ENCODE data around the gene ZNF213.
"Not testable (repeated sequence)": the region's sequence is repeated elsewhere in the genome, so short reads cannot be mapped to it uniquely, and the experiment has no call there.

The ZNF213 gene

DNA sequence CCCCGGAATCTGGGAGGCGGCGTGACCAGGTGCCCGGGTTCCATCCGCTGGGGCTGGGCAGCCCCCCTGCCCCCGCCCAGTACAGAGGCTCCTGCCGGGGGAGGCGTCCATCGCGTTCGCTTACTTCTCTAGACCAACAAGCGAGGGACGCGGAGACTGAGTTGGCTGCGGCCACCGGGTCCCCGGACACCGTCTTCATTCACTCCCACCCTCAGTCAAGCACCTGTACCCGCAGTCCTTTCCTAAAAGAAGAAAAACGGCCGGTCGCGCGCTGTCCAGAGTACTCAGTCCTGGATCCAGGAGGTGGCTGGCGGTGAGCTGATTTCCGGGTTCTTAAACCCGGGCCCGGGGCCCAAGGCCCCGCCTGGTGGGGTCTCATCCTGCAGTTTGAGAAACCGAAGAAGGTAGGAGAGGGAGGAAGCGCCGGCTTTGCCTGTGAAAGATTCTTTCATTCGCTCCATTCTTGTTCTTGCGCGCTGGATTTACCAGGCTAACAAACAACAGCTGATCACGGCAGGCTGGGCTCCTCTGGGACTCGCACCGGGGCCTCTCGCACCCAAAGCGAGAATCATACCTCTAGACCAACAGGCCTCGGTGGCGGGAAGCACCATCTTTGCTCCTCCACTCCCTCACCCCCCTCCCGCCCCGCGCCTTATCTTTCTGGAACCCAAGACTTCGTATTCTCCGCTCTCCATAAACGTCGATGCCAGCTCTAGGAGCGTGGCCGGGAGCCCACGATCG is 35.8 kb downstream of the ZNF213 start:
- DNase-seq (ENCODE audit: low read depth in 2 of 2), result no peak

DNA sequence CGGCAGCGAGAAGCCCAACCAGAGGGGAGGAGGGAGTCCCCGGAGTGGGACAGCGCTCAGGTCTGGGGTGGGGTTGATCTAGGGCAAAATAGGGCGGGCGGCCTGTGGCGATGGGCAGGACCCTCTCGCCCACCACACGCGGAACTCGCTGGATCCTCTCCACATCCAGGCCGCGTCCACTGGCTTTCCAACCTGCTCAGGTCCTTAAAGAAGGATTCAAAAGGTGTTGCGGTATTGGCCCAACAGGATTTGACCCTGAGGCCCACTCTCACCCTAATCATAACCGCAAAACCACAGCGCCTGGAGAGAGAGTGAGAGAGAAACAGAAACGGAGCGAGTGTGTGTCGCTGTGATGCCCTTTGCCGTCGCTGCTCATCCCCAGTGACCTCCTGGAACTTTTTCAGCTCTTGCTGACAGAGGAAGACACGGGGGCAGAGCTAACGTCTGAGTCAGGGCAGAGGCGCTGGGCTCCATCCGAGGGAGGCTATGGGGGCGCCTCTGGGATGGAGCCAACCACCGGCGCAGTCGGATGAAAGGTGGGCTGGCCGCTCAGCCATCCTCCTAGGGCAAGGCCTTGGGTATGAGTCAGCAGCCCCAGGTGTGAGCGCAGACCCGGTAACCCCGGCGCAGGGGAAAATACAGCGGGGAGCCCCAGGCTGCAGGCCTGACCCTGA is 36.5 kb downstream of the ZNF213 start:
- DNase-seq (ENCODE audit: low read depth in 2 of 2), result no peak

DNA sequence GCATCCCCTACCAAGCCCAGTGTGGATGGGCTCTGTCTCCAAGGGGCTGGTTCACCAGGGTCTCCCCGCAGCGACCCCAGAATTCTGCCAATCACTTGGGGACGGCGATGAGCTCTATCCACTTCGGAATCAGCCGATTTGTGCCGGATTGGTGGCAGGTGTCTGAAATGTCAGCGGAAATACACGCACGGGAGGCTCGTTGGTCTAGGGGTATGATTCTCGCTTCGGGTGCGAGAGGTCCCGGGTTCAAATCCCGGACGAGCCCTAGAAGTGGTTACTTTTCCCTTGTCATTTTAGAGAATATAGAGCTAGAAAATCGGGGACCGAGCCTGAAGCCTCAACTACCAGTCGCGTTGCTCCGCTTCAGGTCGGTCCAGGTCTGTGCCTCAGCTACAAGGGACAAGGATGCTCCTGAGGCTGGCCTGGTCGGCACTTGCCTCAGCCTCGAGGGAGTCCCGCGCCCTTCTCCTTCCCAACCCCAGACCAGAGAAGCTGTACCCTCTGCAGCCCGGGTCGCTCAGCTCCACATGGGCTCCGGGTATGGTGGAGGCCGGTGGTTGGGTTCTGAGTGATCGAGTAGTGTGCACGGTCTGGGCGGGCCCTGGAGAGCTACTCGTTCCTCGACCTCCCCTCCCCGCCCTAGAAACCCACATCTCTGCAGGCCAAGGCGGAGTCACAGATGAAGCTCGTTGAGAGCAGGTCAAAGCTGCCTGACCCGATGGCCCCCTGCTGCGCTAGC is 37.2 kb downstream of the ZNF213 start:
- DNase-seq (ENCODE audit: low read depth in 2 of 2), result peak in 1 of 2 experiments; percentile 72

DNA sequence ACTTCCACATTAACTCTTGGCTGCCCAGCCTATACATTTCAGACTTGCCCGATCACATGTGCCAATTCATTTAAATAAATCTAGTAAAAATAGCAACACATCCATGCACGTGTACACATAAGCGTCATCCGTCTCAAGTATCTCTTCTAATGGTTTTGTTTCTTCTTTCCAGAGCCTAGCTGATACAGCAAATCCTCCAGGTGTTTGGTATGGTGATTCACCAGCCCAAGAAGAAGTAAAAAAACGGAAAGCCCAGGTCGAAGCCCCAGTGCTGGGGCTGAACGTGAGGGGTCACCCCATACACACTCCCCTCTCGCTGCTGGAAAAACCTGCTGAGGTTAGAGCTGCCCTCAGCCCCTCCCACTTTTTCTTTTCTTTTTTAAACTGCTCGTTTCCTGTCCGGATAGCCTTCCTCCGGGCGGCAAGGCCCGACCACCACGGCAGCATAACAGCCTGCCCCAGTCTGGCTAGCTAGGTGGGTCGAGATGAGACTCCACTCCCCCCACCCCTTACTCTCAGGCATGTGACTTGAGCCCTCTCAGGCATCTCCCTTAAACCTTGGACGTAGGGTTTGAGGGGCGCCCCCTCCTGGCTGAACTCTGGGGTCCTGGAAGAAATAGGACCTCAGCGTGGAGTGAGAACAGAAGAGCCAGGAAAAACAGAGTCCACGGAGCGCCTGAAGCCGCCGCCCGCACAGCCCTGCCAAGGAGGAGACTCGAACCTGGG is 39.2 kb downstream of the ZNF213 start:
- no peak for DNase-seq (ENCODE audit: low read depth in 2 of 2)

DNA sequence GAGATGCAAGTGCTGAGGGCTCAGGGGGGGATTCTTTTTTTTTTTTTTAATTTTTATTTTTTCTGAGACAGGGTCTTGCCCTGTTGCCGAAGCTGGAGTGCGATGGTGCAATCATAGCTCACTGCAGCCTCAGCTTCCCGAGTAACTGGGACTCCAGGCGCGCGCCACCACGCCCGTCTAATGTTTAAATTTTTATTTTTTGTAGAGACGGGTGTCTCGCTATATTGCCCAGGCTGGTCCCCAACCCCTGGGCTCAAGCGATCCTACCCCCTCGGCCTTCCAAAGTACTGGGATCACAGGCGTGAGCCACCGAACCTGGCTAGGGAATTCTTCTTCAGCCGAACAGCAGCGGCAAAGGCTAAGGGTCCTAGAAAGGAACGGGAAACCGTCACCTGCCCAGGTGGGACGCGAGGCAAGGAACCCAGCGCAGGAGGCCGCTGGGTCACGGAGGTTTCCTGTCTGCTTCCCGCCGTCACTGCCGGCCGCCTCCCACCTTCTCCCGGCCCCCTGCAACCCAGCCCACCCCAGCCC is 39.9 kb downstream of the ZNF213 start:
- no peak for DNase-seq (ENCODE audit: low read depth in 2 of 2)

DNA sequence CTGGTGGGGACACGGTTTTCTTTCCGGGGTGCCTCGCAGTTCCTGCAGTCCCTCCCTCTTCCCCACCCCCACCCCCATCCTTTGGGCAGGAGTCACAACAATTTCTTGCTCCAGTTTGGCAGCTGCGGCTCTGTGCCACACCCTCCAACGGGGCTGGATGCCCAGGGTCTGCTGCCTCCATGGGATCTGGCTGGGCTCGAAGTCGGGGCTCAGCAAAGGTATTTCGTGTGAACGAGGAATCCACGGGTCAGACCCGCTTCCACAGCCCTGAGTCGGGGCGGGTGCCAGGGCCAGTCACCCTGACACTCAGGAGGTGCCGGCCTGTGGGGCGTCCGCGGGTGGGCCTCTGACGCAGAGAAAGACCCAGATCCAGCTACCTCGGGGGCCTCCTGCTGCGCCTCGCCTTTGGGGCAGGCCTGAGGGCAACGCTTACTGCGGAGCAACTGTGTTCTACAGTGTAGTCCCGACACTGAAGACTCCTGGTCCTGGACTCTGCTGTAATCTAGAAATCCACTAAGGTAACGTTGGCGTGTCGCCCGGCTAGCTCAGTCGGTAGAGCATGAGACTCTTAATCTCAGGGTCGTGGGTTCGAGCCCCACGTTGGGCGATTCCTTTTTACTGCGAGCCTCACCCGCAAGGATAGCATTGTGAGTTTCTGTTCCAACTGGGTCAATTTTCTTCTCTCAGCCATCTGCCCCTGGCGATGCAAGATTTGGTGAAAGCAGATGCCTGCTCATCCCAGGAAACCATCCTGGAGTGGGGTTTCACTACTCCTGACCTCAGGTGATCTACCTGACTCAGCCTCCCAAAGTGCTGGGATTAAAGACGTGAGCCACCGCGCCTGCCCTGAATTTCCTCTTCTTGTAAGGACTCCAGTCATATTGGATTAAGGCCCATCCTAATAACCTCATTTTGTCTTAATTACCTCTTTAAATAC is 40.6 kb downstream of the ZNF213 start:
- peak in 1 of 2 experiments; percentile 69 for DNase-seq (ENCODE audit: low read depth in 2 of 2)

DNA sequence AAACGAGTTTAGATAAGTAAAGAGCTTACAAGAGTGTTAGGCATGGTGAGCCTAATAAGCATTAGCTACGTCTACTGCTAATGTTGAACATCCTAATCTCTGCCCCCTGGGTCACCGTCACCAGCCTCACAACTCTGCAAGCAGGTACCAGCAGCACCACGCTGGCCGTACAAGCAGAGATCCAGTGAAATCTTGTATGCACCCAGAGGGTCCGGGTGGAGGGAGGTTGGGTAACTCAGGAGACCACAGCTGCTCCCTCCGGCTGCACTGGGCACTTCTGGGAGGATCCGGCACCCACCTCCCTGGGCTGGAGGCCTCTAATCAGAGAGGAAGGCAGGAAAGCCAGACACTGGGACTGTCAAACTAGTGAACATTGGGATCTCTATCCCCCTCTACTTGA is 44.8 kb downstream of the ZNF213 start:
- no peak for DNase-seq (ENCODE audit: low read depth in 2 of 2)

DNA sequence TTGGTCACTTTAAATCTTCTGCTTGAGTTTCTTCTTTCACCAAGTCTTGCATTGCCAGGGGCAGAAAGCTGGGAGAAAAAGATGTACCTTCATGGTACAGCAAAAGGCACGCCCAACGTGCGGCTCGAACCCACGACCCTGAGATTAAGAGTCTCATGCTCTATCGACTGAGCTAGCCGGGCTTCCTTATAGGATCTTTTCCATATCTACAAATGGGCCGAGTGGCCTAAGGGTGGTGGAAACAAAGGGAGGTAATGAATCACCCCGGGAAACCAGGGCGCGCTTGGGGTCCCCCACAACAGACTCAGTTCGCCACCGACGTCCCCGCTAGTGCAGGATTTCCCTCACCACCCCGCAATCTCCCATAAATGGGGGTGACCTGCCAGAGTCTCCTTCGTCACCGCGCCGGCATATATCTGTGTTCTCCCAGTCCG is 45.6 kb downstream of the ZNF213 start:
- DNase-seq (ENCODE audit: low read depth in 2 of 2), result no peak

DNA sequence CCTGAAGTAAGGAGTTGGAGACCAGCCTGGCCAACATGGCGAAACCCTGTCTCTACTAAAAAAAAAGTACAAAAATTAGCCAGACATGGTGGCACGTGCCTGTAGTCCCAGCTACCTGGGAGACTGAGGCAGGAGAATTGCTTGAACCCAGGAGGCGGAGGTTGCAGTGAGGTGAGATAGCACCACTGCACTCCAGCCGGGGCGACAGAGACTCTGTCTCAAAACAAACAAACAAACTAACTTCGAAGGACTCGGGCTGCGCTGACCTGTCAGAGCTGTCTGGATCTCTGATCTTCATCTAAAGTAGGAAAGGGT is 47.4 kb downstream of the ZNF213 start:
- not testable (repeated sequence) for DNase-seq (ENCODE audit: low read depth in 2 of 2)

DNA sequence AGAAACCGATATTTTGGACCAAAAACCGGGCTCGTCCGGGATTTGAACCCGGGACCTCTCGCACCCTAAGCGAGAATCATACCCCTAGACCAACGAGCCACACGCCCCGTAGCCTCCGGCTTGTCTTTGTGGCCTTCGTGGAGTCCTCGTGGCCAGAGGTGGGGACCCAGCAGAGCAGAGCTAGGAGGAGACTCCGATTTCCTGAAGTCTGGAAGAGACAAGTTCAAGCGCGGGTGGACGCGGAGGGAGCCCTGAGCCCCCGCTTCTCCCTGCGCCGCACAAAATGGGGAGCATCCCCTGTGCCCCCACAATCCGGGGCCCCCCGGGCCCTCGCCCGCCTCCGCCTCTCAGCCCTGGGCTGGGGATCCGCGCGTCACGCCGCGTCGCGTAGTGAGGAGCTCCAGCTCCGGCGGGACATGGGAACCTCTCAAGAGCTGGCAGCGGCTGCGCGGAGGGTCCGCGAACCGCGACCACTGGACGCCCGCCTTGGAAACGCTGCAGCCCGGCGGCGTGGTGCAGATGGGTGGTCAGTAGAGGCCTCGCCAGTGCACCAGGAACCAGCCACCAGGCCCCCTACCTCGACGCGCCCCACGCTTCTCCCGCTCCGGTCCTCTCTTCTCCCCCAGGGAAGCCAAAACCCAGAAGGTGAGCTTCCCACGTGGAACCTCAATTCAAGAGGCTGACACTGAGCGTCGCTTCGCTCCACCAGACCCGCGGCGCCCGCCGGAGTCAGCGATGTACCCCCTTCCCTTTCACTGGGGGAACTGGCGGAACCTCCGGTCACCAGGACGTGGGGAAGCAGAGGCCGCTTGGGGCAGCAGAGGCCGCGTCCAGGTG is 48.0 kb downstream of the ZNF213 start:
- DNase-seq (ENCODE audit: low read depth in 2 of 2), result peak; percentile 63 to 80

DNA sequence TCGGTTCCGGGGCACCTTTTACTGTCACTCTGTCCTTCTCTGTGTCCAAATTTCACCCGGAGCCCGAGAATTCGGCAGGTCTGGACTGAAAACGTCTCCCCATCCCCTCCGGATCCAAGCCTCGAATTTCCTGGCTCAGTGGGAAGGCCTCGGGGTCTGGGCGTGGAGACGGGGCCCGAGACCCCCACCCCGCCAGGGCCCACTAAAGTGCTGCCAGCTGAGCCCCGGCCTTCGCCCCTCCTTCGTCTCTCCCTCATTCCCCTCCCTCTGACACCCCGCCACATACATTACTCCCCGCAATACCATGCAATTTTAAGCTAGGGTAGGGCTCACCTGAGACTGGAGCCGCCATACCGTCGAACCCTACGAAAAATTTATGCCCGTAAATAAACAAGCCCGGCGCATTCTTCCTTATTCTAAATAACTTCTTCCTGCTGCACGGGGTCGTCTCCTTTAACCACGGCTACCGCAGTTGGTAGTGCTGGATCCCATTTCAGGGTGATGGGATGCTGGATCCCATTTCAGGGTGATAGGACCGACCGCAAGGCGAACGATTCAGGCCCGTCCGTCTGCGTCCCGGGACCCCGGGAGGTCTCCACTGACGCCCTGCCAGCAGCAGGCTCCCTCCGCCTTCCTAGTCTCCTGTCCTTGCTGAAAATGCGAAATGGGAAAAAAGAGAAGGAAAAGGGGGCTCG is 48.8 kb downstream of the ZNF213 start:
- no peak for DNase-seq (ENCODE audit: low read depth in 2 of 2)

DNA sequence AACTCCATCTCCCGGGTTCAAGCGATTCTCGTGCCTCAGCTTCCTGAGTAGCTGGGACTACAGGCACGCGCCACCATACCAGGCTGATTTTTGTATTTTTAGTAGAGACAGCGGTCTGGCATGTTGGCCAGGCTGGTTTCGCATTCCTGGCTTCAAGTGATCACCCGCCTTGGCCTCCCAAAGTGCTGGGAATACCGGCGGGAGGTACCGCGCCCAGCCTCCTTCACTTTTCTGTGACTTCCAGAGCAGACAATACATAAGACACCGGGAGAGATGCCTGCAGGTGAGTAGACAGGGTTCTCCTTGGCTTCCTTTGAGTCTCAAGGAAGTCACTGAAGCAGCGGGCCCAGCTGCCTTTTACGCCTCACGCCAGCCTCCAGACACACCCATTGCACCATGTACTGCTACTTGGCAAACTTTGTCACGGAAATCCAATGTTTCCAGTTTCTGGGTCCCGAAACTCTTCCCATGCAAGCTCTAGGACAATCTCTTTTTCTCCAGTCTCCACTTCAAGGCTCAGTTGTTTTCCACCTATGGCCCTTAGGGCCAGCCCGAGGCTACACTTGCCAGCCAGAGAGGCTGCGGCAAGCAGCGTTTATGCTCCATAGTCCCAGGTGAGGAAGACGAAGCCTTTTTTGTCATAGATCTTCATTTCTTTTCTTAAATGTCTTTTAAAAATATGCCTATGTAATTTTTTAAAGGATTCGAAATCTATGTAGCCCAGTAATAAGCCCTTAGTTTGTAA is 52.3 kb downstream of the ZNF213 start:
- no peak for DNase-seq (ENCODE audit: low read depth in 2 of 2)

DNA sequence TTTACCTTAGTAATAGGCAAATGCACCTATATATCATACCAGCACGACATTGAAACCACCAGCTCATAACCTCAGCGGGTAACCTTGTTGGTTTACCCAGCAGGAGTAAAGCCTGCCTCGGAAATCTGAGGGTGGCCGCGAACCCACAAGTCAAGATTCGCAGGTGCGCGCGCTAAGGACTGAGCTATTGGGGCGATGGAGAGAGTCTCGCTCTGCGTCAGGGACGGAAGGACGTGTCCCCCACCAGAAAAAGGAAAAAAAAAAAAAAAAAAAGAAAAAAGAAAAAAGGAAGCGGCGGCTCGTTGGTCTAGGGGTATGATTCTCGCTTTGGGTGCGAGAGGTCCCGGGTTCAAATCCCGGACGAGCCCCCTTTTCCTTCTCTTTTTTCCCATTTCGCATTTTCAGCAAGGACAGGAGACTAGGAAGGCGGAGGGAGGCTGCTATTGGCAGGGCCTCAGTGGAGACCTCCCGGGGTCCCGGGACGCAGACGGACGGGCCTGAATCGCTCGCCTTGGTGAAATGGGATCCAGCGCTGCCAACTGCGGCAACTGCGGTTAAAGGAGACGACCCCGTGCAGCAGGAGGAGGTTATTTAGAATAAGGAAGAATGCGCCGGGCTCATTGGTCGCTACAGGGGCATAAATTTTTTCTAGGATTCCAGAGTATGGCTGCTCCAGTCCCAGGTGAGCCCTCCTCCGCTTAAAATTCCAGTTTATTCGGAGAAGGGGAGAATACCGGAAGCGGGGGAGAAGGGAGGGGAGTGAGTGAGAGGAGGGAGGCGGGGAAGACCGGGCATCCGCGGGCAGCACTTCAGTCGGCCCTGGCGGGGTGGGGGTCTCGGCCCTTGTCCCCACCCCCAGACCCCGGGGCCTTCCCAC is 53.2 kb downstream of the ZNF213 start, which contains the start of gene OR1F1:
OR1F1 (plus strand) TSS at position 407 of the 877 bp plus-strand sequence.
- peak; percentile 70 to 80 for DNase-seq (ENCODE audit: low read depth in 2 of 2)

DNA sequence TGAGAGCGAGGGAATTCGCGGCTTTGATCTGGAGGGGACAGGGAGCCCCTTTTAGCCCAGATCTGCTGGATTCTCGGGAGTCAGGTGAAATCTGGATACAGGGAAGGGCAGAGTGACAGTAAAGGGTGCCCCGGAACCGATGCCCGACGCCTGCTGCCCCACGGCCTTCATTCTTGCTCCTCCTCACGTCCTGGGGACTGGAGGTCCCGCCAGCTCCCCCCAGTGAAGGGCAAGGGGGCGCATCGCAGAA is 53.8 kb downstream of the ZNF213 start:
- DNase-seq (ENCODE audit: low read depth in 2 of 2), result no peak

DNA sequence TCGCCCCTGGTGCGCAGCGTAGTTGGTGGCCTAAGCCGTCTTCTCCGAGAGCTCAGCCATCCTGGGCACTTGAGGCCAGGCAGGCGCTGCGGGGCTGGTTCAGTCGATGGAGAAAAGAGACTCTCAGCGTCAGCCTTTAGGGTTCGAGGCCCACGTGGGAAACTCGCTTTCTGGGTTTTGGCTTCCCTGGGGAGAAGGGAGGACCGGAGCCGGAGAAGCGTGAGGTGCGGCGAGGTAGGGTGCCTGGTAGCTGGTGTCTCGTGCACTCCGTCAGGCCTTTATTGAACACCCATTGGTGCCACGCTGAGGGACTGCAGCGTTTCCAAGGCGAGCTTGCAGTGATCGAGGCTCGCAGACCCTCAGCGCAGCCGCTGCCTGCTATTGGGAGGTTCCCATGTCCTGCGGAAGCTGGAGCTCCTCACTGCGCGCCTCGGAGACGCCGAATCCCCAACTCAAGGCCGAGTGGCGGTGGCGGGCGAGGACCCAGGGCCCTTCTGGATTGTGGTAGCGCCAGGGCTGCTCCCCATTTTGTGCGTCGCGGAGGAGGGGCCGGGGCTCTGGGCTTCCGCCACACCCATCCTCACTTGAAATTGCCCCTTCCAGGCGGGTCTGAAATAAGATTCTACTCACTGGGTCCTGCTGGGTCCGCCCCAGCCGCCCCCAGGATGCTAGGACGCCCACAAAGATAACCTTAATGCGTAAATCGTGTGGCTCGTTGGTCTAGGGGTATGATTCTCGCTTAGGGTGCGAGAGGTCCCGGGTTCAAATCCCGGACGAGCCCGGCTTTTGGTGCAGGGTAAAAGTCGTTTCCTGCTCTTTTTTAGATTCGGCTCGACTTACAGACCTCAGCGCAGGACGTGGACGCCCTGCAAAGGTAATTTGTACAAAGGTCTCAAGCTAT is 54.3 kb downstream of the ZNF213 start:
- DNase-seq (ENCODE audit: low read depth in 2 of 2), result peak; percentile 54 to 78

DNA sequence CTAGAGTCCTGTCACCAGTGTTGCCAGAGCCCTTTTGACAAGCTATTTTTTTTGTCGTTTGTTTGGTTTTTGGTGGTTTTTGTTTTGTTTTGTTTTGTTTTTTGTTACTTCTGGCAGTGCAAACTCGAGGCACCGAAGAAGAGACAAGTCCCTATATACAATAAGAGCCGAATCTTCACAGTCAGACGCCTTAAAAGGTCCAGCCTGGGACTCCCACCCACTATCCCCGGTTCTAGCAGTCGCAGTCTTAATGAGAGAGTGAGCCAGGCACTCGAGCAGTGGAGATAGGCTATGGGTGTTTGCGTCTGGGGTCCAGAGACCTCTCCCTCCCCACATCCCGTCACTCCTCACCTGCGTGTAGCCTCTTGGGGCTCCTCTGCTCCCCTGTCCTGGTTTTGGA is 55.0 kb downstream of the ZNF213 start:
- DNase-seq (ENCODE audit: low read depth in 2 of 2), result no peak

DNA sequence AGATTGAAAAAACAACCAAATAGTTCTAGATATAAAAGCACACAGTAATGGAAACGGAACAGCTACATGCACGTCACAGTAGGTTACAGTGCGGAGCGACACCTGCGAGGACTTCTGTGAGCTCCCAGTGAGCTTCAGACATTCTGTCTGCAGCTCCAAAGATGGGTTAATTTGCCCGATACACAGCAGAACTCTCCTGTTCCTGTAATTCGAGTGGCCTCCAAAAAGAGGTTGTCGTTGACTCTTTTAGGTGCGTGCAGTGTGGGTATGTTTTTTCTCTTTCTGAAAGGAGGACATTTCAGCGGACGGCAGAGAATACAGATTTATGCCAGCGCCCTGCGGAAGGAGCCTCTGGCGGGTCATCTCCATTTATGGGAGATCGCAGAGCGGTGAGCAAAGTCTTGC is 56.1 kb downstream of the ZNF213 start:
- DNase-seq (ENCODE audit: low read depth in 2 of 2), result no peak
